Hepatocyte (in vitro differentiated cells): ENCODE results near the gene NAA80.

ENCODE experiments used
- CTCF ChIP-seq: fragments of 200-600 bp; sonication (generic); IDR thresholded peaks from 2 replicates; pipeline ENCODE4 v1.5.1; 2016; ENCODE audit warnings: antibody characterized with exemption, mild to moderate bottlenecking; ENCODE audit not compliant: poor library complexity
- EZH2 ChIP-seq: fragments of 200-600 bp; sonication (generic); IDR thresholded peaks from 2 replicates; pipeline ENCODE4 v1.6.1; 2016; ENCODE audit warnings: antibody characterized with exemption, mild to moderate bottlenecking, borderline replicate concordance
- EZH2phosphoT487 ChIP-seq: fragments of 200-600 bp; sonication (generic); IDR thresholded peaks from one replicate; pipeline ENCODE4 v1.6.1; 2018; ENCODE audit warnings: antibody characterized with exemption, mild to moderate bottlenecking, low read depth, moderate library complexity; ENCODE audit not compliant: unreplicated experiment, severe bottlenecking

- no peak for TF ChIP-seq CTCF
- TF ChIP-seq EZH2 = no peak
- TF ChIP-seq EZH2phosphoT487 = no peak
Measured at GRCh38 chr3:50304601-50305000, 5.4 kb upstream of the NAA80 start.
